HG02642 (cell line): ENCODE measurements around the gene KIAA1210.

Source experiments
- ATAC-seq: cut with Tn5 transposase; IDR thresholded peaks from one replicate; pipeline ENCODE4 v1.9.1; 2021; ENCODE audit warnings: mild to moderate bottlenecking; ENCODE audit not compliant: unreplicated experiment, poor library complexity

Gene KIAA1210

DNA sequence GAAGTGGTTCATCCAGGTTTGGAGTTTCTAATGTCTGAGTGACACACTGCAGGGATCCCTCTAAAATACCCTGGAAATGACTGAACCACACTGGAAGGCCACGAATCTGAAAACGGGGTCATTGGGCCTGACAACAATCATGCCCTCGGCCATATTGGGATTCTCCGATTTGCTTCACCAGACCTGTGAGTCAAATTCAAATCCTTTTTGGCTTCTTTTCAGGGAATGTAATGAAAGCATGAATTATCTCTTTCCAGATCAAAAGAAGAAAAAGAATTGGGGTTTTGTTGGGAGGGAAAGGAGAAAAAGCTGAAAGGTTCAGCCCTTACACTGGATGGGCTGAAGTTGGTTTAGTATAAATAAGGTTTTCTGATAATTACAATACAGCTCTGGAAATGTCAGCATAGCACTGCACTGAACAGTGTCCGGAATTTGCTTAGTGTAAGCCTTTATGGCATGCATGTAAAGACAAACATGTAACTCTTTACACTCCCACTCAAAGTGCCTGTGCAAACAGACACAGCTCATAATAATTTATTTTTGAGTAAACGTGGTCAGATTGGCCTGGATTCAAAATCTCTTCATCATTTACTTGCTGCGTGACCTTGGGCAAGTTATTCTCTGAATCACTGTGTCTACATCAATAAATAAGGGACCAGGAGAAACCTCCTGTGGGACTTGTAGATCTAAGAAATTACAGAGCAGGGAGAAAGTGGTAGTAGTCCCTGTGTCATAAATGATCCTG, 33.4 kb downstream of the KIAA1210 start:
- ATAC-seq = no peak

DNA sequence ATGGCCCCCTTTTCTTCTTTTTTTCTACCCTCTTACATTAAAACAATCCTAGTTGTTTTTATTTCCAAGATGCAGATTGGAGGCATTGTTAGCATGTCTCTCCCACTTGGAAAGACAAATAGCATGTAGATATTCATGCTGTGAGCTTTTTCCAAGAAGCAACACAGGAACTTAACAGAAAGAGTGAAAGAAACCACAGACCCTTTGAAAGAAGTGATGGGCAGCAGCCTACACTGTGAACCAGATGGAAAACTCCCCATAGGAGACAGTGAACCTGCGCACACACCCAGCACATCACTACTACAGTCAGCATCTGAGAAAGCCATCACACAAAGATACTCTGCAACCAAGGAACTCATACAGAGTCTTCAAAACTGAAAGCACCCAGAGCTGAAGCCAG, 37.0 kb downstream of the KIAA1210 start:
- ATAC-seq = no peak

DNA sequence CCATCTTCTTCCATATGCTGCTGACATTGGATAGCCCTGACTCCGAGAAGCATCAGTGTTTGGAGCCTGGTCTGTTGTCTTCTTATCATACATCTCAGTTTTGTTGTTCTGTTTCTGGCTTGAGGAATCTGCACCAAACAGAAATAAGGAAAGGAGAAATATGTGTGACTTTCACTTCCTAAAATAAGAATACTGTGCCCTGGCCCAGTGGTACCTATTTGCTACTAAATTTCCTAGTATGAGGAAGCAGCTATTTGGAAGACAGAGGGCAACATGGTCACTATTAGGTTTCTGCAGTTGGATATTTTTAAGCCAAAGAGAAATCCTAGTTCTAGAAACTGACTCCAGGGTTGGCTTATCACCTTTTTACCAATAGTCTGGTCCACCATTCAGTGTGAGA, 38.0 kb downstream of the KIAA1210 start:
- ATAC-seq = no peak

DNA sequence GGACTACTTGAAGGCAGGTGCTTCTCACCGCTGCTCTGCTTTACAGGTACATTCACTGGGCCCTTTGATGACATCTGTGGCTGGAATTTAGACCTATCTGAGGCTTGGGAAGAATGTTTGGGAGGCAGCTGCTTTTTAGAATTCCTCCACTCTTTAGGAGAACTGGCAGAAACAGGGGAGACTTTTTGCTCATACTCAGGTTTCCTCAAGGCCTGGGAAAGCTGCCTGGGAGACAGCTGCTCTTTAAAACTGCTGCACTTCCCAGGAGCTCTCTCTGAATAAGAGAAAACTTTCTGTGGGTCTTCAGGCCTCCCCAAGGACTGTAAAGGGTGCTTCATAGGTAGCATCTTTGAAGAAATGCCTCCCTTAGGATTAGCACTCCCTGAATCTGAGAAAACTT, 40.5 kb downstream of the KIAA1210 start:
- no peak for ATAC-seq

DNA sequence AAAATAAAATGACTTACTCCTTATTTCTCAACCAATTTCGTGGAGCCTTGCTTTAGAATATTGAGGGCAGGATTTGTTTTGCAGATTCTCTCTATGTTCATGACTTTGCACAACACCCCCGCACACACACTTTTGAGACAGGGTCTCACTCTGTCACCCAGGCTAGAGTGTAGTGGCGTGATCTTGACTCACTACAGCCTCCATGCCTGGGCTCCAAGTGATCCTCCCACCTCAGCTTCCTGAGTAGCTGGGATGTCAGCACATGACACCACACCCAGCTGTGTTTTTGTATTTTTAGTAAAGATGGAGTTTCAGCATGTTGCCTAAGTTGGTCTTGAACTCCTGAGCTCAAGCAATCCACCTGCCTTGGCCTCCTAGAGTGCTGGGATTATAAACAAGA, 42.8 kb downstream of the KIAA1210 start:
- no peak for ATAC-seq

DNA sequence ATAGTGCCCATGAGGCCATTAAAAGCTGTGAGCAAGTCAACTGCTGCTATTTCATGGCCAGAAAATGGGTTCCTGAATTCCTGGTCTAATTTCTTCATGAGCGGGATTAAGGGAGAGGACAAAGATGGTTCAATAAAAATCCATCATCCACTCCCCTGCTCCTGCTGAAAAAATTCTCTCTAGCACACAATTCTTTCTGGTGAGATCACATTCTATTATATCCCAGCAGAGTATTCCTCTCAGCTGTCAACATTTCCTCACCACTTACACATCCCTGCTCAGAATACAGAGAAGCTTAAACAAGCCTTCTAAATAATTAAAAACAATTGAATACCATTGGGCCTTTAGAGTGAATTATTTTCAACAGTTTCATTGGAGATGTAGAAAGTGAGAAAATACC, 45.3 kb downstream of the KIAA1210 start:
- ATAC-seq = no peak

DNA sequence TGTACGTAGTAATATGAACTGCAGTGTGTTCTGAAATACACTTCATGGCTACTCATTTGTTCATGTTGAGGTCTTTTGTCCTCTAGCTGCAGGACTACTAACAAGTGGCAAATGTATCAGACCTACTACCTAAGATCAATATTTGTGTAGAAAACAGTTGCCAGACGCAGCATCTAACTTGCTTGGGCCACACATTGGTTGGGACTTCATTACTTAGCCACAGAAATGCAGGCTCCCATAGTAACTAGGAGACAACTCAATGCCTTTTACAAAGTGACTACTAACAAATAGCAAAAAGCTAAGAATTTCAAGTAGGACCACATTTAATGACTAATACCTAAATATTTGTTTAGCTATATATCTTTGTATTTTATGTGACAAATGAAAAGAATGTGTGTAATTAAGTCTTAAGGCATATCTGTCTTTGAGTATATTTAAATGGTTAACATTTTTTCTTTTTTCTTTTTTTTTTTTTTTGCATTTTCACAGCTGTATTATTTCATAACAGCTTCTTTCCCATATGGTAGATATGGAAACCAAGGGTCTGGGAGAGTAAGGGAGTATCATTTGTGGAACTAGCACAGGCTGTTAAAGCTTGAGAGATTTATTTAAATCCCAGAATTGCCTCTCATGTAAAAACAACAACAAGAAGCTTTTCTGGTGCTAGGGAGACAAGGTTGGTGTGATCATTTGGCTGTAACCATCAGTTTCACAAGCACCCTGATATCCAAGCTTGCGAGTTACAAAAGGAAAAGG, 52.2 kb downstream of the KIAA1210 start:
- ATAC-seq = no peak

DNA sequence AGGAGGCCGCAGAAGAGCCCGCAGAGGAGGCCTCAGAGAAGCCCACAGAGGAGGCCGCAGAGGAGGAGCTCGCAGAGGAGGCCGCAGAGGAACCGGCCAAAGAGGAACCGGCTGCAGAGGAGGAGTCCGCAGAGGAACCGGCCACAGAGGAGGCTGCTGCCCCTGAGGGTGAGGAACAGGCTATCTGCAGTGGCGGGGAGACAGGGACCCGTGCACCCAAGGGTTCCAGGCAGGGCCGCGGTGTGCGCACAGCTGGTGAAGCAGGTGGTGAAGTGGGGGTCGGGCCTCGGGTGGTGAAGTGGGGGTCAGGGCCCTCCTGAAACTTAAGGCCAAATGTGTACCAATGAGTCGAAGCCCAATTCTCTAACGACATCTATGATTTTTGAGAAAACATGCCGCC, 53.7 kb downstream of the KIAA1210 start:
- ATAC-seq = no peak

DNA sequence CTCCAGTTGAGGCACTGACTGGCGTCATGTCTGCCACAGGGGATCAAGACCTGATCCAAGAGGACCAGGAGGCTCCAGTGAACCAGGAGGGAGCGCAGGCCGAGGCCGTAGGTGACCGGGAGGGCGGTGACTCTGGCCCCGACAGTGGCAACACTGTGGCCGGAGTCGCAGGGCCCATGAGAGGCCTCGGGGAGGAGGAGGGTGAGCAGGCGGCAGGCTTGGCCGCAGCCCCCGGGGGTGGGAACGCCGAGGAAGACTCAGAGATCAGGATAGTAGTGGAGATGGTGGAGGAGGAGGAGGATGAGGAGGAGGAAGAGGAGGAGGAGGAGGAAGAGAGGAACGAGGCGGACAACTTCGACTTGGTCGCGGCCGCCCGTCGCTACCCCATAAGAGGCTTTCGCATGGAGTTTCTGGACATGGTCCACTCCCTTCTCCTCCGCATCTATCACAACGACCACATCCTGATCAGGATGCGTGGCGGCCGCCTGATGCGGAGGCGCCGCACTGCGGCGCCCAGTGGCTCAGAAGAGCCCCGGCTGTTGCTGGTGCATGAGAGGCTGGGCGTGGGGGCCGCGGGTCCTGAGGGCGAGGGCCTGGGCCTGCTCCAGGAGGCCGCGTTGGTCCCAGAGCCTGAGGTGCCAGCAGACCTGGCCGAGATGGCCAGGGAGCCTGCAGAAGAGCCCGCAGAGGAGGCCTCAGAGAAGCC, 54.3 kb downstream of the KIAA1210 start:
- ATAC-seq = no peak

DNA sequence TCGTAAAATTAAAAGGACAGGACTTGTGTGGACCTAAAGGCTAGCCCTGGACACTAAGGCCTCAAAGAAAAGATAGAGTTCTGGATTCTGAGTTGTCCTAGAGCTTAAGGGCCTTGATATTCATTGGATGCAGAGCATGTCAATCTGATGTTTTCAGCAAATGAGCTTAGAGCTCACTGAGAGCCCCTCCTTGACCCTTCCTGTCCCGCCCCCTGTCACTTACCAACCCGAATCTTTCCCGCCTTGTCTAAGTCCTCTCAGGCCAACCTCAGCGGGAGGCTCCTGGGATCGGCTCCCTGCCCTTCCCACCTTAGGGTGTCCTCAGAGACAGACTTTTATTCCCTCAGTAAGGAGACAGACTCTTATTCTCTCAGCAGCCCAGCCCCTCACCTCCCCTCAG, 54.9 kb downstream of the KIAA1210 start, which contains the start of gene CT47C1:
CT47C1 (plus strand) TSS at position 250 of the 400 bp plus-strand sequence. CDS start 233 bp downstream, outside the sequence.
- ATAC-seq = no peak

DNA sequence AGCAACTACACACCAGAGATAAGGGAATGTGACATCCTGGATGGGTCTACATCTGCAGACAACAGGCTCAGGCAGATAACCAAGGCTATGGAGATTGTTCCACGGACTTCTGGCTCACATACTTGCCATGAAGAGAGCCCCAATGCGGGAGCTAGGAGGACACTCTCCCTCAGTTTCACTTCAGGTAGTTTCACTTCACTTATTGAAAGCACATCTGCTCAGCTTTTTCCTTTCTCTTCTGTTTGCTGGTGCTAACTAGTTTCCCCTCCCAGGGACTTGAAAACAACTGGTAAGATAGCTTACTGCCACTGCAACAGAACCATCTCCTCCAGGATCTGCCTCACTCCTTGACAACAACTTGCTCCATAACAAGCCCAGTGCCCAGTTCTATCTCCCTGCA, 56.2 kb downstream of the KIAA1210 start:
- peak; percentile 78 for ATAC-seq

DNA sequence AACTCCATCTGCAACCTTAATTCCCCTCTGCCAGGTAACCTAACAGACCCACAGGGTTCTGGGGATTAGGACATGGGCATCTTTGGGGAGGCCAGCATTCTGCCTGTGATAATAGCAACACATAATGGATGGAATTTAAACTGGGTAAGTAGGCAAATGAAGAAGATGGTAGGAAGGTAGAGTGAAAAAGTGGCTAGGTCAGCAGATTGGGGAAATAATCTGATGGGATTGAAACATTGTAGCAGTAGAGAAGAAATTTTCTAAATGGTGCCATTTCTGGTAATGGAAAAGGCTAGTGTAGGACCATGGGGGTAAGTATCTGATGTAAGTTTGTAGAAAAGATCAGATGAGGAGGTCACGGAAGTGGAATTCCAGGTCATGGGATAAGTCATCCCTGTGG, 57.9 kb downstream of the KIAA1210 start:
- no peak for ATAC-seq

DNA sequence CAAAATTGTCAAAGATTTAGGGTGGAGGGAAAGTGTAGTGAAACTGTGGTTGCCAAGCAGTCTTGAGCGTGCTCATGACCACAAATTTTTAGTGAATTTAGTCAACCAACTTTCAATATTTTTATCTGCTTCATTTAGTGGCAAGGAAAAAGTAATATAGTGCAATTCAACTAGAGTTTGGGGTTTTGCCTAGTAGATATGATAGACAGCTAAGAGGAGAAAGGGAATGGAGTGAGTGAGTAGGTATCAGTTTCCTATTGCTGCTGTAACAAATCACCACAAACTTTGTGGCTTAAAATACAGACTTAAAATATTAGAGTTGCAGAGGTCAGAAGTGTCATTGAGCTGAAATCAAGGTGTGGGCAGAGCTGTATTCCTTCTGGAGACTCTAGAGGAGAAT, 58.5 kb downstream of the KIAA1210 start:
- no peak for ATAC-seq

DNA sequence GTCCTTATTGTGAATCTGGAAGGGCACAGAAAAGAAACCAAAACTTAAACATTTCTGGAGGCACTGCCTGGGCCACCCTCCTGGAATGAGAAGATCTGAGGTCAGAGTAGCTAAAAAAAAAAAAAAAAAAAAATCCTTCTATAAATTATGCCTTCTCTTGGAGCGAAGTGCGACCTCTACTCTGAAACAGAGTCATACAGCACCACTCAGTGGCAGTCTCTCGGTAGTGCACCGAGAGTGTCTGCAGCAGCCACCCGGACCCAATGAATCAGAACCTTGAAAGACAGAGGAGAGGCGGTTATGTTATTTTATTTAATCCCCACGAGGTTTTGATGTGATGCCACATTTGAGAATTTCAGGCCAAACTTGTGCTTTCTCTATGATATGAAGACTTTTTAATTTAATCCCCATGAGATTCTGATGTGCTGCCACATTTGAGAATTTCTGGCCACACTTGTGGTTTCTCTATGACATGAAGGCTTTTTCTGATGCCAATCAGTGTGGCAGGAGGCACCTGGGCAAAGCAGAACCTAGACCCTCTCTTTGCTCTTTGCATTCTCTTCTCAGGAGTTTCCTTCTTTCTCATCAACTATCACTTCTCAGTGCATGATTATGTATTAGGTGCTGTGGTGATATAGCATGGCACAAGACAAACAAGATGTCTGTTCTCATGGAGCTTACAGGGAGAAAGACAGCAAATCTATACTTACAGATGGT, 60.4 kb downstream of the KIAA1210 start:
- ATAC-seq = no peak

DNA sequence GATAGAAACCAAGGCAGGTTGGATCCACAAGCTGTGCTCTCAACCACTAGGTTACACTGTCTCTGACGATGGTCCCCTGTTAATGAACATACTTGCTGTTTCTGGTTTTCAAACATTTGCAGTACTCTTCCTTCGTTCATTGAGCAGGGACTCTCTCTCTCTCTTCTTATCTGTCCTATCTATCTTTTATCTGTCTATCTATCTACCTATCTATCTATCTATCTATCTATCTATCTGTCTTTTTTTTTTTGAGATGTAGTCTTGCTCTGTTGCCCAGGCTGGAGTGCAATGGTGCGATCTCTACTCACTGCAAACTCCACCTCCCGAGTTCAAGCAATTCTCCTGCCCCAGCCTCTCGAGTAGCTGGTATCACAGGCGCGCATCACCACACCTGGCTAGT, 64.2 kb downstream of the KIAA1210 start:
- ATAC-seq = no peak

DNA sequence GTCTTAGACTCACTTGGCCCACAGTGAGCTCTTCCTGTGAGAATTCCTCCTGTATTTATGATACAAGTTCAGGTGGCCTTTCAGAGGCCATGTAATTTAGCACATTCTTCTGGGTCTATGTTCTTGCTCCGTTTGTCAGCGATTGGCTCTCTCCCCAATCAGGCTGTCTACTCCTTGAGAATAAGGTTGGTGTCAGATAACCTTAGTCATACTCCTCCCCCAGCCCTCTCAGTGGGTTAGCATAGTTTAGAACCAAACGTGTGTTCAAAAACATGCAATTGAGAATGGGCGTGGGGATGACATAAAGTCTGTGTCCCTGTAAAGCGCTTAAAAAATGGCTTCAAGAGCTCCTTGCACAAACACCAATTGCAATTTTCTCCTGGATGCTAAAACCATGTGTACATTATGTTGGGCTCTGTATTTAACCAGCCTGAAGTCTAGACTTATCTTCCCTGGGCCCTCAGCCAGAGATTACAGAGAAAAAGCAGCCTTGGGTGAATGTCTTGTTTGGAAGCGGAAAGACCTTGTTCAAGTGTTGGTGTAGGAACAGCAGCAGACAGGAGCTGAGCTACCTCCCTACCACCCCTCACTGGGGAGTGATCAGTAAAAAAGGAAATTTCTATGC, 64.8 kb downstream of the KIAA1210 start:
- no peak for ATAC-seq

DNA sequence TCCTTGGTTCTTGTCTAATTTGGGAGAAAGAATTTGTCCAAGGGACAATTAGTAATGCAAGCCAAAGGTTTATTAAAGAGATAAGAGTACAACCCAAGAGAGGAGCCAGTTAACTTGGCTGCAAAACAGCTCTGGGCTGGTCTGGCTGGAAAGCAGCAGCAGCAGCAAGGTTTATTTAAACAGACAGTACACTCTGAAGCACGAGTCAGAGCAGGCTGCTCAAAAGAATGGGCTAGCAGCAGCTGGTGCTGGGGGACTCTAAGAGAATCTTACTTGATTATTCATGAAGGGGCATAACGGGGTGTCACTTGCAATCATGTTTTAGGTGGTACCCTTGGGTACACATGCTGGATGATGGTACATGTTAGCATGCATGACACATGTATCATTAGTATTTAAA, 71.9 kb downstream of the KIAA1210 start:
- no peak for ATAC-seq

DNA sequence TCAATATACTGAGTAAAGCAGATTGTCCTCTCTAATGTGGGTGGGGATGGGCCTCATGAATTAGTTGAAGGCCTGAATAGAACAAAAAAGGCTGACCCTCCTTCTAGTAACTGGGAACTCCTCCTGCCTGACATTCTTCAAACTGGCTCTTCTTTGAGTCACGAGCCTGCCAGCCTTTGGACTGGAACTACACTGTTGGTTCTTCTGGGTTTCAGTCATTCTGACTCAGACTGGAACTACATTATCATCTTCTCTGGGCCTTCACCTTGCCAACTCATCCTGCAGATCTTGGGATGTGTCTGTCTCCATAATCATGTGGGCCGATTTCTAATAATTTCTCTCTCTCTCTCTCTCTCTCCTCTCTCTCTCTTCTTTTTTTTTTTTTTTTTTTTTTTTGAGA, 81.7 kb downstream of the KIAA1210 start:
- no peak for ATAC-seq

DNA sequence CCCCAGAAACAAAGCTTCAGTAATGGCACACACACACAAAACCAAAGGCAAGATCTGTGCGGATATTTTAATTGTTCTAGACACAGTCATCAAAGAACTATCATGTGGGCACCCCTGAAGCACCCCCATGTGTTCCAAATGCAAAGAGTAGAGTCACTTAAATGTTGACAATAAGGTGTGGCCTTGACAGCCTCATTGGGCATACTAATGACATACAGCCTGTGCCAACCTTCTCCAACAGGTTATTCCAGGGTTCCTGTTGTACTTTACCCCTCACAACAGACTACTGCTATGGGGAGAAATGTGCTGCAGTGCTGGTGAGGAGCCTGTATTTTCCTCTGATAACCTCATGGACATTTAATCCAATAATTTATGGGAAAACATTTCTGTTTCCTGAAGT, 84.6 kb downstream of the KIAA1210 start:
- ATAC-seq = no peak

DNA sequence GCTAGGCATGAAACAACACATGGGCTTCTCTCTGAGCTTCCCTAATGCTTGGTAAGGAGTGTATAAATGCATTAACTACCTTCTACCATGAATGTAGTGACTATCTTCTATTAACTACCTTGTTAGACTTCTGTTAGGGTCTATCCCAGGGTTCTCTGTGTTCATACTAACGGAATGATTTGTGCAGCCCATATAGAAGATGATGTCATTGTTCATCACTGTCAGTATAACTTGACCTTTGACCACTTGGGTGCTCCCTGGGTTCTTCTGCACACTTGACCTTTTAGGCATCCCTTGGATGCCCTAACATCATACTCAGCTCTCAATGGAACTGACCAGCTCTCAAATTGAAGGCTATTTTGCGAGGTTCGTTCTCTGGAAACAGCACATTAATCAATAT, 85.6 kb downstream of the KIAA1210 start:
- ATAC-seq = no peak
